RWPE1 (cell line): ENCODE data around the gene PEAK1.

Experiments used
- CTCF ChIA-PET: fragments of 350-600 bp; sonication (Branson Sonifier 250); formaldehyde crosslinking; extraction: SDS; loops from one replicate; lab custom pipeline; 2021; lab: Yijun Ruan, JAX
- POLR2A ChIA-PET: fragments of 400-600 bp; formaldehyde crosslinking; extraction: SDS; loops from one replicate; lab custom pipeline; 2020; ENCODE audit warnings: antibody characterized with exemption; ENCODE audit not compliant: low non-redundant PET; lab: Yijun Ruan, JAX
- DNase-seq: peaks from one replicate; pipeline ENCODE4 v3.0.0; 2012; ENCODE audit warnings: low spot score
- H3K27ac ChIP-seq: fragments of 450-650 bp; 2 replicates; pipeline ENCODE4 v1.5.1; 2017
- CTCF ChIP-seq: fragments of 450-650 bp; conservative IDR thresholded peaks from 2 replicates; pipeline ENCODE4 v1.5.1; 2017; ENCODE audit warnings: low read depth, mild to moderate bottlenecking

PEAK1 gene

GRCh38 chr15:77295446-77295845 lies 124.5 kb downstream of the PEAK1 start:
- no peak for TF ChIP-seq CTCF
- POLR2A ChIA-PET, result no interaction called here
- no peak overlapping the region for H3K27ac ChIP-seq
- DNase-seq, result no peak
- CTCF ChIA-PET, result no interaction called here

GRCh38 chr15:77292969-77293558 lies 126.8 kb downstream of the PEAK1 start:
- ChIA-PET POLR2A (no interaction called here), CTCF (interaction anchor here (0.5 kb wide), 1 partner anchor 116 kb away, joined by 3 read pairs; no protein-coding TSS in a partner anchor)
- no peak for TF ChIP-seq CTCF
- H3K27ac ChIP-seq, result no peak overlapping the region
- DNase-seq, result no peak

GRCh38 chr15:77291107-77291506 lies 128.8 kb downstream of the PEAK1 start:
- no peak for DNase-seq
- no peak for TF ChIP-seq CTCF
- ChIA-PET POLR2A (no interaction called here), CTCF (no interaction called here)
- no peak overlapping the region for H3K27ac ChIP-seq

GRCh38 chr15:77287385-77287784 lies 132.5 kb downstream of the PEAK1 start:
- H3K27ac ChIP-seq, result no peak overlapping the region
- ChIA-PET POLR2A (no interaction called here), CTCF (no interaction called here)
- no peak for DNase-seq
- no peak for TF ChIP-seq CTCF

- H3K27ac ChIP-seq, result no peak overlapping the region
- TF ChIP-seq CTCF, result no peak
- no peak for DNase-seq
- POLR2A ChIA-PET, result no interaction called here
- CTCF ChIA-PET, result interaction anchor here (0.7 kb wide), 1 partner anchor 40 kb away, joined by 5 read pairs; no protein-coding TSS in a partner anchor
Observed at GRCh38 chr15:77285057-77285997, 134.6 kb downstream of the PEAK1 start.

GRCh38 chr15:77282333-77282732 lies 137.6 kb downstream of the PEAK1 start:
- DNase-seq, result no peak
- H3K27ac ChIP-seq, result no peak overlapping the region
- ChIA-PET CTCF (interaction anchor here (1.5 kb wide), 1 partner anchor 261 kb away, joined by 3 read pairs; no protein-coding TSS in a partner anchor), POLR2A (no interaction called here)
- TF ChIP-seq CTCF, result no peak
